ENCODE measurements around the gene RPL36AL.
"Not testable (repeated sequence)": the region's sequence is repeated elsewhere in the genome, so short reads cannot be mapped to it uniquely, and the experiment has no call there.

RPL36AL gene

DNA sequence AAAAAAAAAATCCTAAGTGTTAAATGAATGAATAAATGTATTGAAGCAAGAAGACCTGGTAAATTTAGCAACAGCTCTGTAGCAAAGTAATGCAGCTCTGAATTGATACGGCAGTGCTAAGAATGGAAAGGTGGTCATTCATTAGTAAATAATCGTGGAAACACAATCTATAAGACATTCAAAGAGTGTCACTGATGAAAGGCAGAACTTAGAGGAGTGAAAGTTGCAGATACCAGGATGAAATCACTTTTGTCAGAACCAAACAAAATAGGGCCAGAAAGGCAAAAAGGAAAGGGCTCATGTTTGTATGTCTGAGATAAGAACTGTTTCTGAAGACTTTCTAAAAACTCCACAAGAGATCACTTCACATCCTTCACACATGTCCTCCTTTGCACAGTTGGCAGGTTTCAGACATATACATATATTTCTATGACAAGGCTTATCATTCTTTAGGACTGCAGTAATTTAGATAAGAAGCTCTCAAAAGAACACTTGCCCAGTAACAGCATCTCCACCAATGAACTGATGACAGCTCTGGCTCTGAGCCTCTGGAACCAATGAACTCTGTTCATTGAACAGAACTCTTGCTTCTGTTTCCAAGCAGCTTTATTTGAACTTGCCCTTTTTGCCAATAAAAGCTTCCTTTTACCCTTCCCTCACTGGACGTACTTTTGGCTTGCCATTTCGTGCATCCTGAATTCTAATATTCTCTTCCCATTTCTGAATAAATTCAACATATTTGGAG is 25.9 kb downstream of the RPL36AL start:
- DNase-seq (ENCODE audit: low spot score), result peak; percentile 42

DNA sequence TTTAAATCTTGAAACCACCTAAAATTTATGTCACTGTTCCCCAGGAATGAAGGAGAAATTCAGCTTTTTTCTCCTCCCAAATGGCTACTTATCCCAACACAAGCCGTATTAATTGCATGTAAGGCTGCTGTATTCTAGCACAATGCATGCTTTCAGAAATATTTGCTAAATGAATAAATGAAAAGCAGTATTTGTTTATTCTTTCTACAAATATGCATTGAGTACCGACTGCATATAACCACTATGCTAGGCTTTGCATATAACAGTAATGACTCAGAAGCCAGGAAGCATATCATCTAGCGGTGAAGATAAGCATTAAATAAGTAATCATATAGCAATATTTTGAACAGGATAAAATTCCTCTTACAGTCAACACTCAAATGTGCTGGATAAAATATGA is 27.4 kb downstream of the RPL36AL start:
- no peak for TF ChIP-seq CTCF (IDR thresholded peaks at IDR 0.05; ENCODE audit: extremely low read depth, missing control alignments)
- DNase-seq (ENCODE audit: low spot score), result no peak

More for the DNA sequence above, 25.9 kb downstream of the RPL36AL start:
- no peak for TF ChIP-seq CTCF (IDR thresholded peaks at IDR 0.05; ENCODE audit: extremely low read depth, missing control alignments)

- TF ChIP-seq CTCF (IDR thresholded peaks at IDR 0.05; ENCODE audit: extremely low read depth, missing control alignments), result no peak
- DNase-seq (ENCODE audit: low spot score), result no peak
Measured at GRCh38 chr14:49589387-49589786, 31.0 kb downstream of the RPL36AL start.

- peak; percentile 32 for DNase-seq (ENCODE audit: low spot score)
- TF ChIP-seq CTCF (IDR thresholded peaks at IDR 0.05; ENCODE audit: extremely low read depth, missing control alignments), result peak; percentile 66
Measured at GRCh38 chr14:49586673-49587460, 33.6 kb downstream of the RPL36AL start.

DNA sequence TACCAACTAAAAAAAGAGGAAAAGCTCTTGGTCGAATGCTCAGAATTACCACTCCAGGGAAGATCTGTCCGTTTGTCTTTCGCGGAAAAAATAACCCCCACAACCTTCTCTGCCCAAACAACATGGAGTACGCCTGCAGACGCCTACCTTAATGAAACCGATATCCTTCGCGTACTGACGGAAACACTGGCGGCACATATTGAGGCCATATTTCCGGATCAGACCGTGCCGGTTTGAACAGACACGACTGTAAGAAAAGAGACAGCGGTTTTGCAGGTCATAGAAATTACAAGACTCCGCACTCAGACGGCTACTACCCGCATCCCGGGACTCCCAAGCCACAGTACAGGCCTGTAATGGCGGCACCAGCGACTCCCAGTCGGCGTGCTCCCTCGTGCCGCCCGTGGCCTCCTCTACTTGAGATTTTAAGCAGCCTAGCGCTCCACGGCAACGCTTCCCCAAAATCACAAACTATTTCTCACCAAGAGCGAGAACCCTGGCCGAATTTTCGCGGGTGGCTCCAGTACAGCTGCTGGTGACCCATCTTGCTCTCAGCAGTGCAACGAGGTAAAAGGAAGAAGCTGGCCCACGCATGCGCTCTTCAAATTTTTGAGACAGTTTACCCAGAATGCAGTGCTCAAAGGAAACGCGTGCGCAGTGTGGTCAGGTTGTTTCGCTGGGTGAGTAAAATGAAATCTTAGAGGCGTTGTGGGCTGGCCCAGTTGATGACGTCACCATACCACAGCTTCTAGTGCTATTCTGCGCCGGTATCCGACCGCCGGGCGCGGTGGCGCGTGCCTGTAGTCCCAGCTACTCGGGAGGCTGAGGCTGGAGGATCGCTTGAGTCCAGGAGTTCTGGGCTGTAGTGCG is 34.4 kb downstream of the RPL36AL start, which contains the start of gene RPS29:
Gene RPS29, minus strand, starts transcription at position 578 of the 870 bp plus-strand sequence. Its CDS starts 34 bp downstream, at position 544.
- peak; percentile 88 for DNase-seq (ENCODE audit: low spot score)

GRCh38 chr14:49584981-49585640 is 35.3 kb downstream of the RPL36AL start:
- DNase-seq (ENCODE audit: low spot score), result not testable (repeated sequence)

More for the DNA sequence above, 34.4 kb downstream of the RPL36AL start, which contains the start of gene RPS29:
- no peak for TF ChIP-seq CTCF (IDR thresholded peaks at IDR 0.05; ENCODE audit: extremely low read depth, missing control alignments)

GRCh38 chr14:49584058-49584457 is 36.4 kb downstream of the RPL36AL start:
- DNase-seq (ENCODE audit: low spot score), result no peak
- TF ChIP-seq CTCF (IDR thresholded peaks at IDR 0.05; ENCODE audit: extremely low read depth, missing control alignments), result no peak
